Erythroblast (primary cell): Measurements from ENCODE around the gene NISCH.

Experiments
- DNase-seq, 2 experiments: peaks; one replicate each; lab custom pipeline; 2025; lab: John Stamatoyannopoulos, UW
- GATA1 ChIP-seq: IDR thresholded peaks from 2 replicates; pipeline ENCODE4 v1.6.1; 2011; ENCODE audit warnings: low read depth, mild to moderate bottlenecking, control low read depth, low read length, moderate library complexity
- POLR2A ChIP-seq: IDR thresholded peaks from 2 replicates; pipeline ENCODE4 v1.6.1; 2011; ENCODE audit warnings: mild to moderate bottlenecking, low read length

Gene NISCH

DNA sequence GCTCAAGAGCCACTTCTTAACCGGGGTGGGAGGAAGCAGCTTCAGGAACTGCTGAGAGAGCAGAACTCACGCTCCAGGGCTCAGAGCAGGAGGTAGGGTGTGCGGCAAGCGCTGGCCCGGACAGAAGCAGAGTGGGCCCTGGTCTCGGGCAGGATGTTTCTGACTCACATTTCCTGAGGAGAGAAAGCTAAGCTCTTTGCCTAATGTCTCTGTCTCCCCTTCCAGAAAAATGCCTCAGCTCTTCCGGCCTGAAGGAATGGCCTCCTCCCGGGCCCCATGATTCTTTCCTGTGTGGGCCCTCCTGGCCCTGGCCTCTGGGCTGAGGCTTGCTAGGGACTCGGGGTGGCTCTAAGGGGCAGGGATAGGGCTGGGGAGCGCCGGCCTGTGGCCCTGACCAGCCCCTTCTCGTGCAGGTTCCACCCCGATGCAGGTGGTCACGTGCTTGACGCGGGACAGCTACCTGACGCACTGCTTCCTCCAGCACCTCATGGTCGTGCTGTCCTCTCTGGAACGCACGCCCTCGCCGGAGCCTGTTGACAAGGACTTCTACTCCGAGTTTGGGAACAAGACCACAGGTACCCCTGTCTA, 35.6 kb downstream of the NISCH start:
- no peak for DNase-seq
- no peak for TF ChIP-seq POLR2A
- TF ChIP-seq GATA1: no peak

GRCh38 chr3:52492059-52492458, 36.7 kb downstream of the NISCH start:
- no peak for TF ChIP-seq POLR2A
- no peak for TF ChIP-seq GATA1
- DNase-seq: no peak

GRCh38 chr3:52493232-52494017, 38.0 kb downstream of the NISCH start:
- TF ChIP-seq POLR2A: no peak
- TF ChIP-seq GATA1: no peak
- no peak for DNase-seq

- no peak for DNase-seq
- TF ChIP-seq GATA1 (no peak), POLR2A (no peak)
Measured at GRCh38 chr3:52494445-52494844, 39.0 kb downstream of the NISCH start.

DNA sequence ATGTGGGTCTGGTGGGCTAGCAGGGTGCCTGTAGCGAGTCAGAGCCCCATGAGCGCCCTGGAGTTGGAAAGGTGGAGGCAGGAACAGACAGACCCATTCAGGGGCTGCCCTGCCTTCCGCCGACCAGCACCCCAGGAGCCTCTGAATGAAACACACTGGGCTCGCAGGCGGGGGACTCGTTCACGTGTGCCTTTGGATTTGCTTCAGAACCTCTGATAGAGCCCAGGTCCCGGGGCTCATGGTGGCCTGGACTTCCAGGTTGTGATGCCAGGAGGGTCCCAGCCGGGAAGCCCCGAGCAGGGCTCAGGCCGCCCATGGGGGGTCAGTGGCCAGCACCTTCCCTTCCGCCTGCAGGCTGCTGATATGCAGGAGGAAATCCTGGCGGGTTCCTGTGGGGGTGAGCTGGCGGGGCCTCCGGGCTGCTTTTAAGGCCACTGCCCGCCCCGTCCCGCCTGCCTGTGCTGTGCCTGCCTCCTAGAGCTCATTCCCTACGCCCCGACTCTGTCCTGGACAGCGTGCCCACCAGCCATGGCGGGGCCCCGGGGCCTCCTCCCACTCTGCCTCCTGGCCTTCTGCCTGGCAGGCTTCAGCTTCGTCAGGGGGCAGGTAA, 39.6 kb downstream of the NISCH start, which contains the start of gene STAB1:
Gene STAB1 (plus strand): TSS at position 453 of the 610 bp plus-strand sequence. CDS start 76 bp downstream, at position 529.
- DNase-seq: no peak
- TF ChIP-seq GATA1 (no peak), POLR2A (no peak)

- TF ChIP-seq POLR2A (no peak), GATA1 (no peak)
- DNase-seq: no peak
Measured at GRCh38 chr3:52495777-52496602, 40.6 kb downstream of the NISCH start.

DNA sequence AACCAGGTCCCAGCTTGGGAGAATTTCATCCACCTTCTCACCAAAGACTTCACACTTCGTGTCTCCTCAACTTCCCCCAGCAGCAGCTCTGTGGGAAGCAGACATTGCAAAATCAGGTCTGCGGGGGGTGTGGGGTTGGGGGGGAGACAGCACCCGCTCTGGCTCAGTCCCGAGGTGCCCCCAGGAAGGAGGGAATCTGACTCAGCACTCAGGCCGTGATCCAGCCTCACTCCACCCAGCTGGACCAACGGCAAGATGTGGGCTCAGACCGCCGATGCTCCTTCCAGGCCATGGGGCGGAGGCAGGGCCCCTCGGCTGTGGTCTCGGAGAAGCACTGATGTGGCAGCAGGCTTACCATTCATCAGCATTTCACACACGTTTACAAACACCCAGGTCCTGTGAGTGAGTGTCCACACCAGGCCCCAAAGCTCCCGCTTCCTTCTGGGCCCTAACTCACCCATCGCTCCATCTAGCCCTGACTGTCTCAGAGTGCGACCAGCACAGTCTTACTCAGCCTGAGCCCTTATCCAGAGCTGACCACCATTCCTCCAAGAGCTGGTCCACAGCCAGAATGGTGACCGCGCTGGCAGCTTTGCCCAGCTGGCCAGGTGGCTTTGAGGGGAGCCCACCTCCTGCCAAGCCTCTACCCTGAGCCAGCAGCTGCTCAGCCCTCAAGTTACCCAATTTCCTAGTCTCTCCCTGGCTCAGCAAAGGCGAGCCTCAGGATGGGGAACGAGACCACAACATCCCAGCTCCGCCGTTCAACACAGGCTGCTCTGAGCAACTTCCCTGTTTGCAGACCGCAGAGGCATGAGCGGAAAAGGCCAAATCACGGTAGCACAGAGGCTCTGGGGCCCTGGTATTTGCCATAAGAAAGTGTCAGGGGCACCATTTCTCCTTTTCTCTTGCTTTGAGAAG, 43.0 kb downstream of the NISCH start:
- DNase-seq: no peak
- TF ChIP-seq POLR2A (no peak), GATA1 (no peak)

- DNase-seq: no peak
- TF ChIP-seq GATA1 (no peak), POLR2A (no peak)
Measured at GRCh38 chr3:52501046-52501445, 45.6 kb downstream of the NISCH start.

- no peak for DNase-seq
- TF ChIP-seq GATA1: no peak
- no peak for TF ChIP-seq POLR2A
Measured at GRCh38 chr3:52502001-52502400, 46.6 kb downstream of the NISCH start.

DNA sequence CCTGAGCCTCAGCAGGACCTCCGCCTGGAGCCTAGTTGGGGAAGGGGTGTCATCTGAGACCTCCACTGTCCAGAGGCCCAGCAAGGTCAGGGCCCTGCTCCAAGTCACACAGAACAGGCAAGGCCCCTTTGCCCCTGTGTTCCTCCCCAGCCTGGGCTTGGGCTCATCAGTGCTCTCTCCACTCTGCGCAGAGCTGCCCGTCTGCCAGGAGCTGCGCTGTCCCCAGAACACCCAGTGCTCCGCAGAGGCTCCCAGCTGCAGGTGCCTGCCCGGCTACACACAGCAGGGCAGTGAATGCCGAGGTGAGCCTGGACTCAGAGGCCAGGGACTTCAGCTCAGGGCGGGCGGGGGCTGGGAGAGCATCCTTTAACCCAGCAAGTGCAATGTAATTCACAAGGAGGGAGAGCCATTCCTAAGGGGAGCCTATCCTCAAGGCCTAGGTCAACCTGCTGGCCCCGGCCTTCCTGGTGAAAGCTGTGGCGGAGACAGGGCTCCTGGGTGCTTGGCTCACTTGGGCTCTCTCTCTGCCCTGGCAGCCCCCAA, 47.5 kb downstream of the NISCH start:
- TF ChIP-seq POLR2A: no peak
- TF ChIP-seq GATA1: no peak
- no peak for DNase-seq

DNA sequence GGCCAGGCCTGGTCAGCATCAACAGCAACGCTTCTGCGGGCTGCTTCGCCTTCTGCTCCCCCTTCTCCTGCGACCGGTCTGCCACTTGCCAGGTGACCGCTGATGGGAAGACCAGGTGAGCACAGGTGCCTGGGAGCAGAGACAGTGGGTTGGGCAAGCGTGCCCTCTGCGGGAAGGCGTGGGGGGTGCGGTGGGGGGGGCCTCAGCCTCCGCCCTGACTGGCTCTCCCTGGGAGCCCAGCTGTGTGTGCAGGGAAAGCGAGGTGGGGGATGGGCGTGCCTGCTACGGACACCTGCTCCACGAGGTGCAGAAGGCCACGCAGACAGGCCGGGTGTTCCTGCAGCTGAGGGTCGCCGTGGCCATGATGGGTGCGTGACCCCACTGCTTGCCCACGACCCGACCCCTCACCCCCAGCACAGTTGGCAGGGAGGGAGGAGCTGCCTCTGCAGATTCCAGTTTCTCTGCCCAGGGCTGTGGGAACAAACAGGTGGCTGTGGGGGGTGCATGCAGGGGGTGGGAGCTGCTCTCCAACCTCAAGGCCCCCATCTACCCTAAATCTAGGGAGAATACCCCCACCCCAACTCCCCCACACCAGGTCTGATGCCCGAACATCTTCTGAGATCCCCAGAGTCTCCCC, 48.5 kb downstream of the NISCH start:
- DNase-seq: no peak

DNA sequence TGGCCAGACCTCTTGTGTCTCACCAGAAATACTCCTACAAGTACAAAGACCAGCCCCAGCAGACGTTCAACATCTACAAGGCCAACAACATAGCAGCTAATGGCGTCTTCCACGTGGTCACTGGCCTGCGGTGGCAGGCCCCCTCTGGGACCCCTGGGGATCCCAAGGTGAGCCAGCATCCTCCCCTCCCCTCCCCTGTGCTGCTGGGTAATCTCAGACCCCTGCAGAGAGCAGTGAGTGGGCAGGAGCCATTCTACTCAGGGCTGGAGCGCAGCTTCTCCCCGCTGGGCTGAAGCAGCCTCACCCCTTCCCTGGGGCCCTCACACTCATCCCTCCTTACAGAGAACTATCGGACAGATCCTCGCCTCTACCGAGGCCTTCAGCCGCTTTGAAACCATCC, 49.6 kb downstream of the NISCH start:
- no peak for TF ChIP-seq GATA1
- TF ChIP-seq POLR2A: no peak
- no peak for DNase-seq

More for the DNA sequence above, 48.5 kb downstream of the NISCH start:
- no peak for TF ChIP-seq POLR2A
- no peak for TF ChIP-seq GATA1
